HG02623 (cell line): ENCODE measurements around the gene ALX4.

Experiments used
- ATAC-seq: cut with Tn5 transposase; IDR thresholded peaks from one replicate; pipeline ENCODE4 v1.9.1; 2021; ENCODE audit warnings: moderate library complexity; ENCODE audit not compliant: unreplicated experiment

The ALX4 gene

DNA sequence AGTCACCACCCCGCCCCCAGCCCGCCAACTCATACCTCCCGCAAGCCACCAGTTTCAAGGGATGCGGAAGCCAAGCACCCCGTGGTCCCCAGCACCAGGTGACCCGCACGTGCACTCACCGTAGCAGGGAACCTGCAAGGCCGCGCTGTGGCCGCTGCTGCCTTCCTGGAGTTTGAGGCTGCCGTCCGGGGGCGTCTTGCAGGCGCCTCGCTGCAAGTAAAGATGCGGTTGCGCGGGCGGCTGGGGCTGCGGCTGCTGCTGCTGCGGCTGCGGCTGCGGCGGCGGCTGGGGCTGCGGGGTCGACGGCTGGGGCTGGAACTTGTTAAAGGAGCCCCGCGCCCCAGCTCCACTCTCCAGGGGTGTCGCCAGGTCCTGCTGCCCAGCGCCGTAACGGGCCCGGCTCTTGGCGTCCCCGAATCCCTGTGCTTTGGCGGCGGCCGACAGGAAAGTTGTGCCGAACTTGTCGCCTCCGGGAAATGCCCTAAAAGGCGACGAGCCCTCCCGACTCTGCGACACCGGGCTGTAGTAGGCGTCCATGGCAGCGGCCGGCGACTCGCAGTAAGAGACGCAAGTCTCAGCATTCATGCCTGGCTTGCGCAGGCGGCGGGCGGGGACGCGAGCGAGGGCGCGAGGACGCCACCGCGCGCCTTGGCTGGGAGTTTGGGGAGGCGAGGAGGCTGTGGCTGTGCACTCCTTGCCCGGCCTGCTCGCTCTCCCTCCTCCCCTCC, at the start of gene ALX4:
ALX4 (minus strand) TSS at position 662 of the 728 bp plus-strand sequence; CDS start at position 585, 77 bp downstream.
- no peak for ATAC-seq

DNA sequence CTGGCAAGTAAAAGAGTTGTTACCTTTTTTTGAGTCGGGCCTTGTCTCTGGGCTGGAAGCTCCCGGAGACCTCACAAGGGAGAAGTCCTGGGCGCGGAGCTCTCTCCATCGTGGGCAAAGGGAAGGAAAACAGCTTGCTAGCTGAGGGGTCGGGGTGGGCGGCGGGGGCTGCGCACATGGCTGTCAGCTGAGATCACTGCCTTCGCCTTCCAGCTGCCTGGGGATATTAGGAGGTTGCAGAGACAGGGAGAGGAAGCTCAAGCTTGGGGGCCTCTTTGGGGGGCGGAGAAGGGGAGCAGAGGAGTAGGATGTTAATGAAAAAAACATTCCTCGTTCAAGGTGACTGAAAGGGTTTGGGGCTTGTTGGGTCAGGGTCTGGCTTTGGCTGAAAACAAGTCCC, 49.2 kb upstream of the ALX4 start:
- ATAC-seq: no peak

DNA sequence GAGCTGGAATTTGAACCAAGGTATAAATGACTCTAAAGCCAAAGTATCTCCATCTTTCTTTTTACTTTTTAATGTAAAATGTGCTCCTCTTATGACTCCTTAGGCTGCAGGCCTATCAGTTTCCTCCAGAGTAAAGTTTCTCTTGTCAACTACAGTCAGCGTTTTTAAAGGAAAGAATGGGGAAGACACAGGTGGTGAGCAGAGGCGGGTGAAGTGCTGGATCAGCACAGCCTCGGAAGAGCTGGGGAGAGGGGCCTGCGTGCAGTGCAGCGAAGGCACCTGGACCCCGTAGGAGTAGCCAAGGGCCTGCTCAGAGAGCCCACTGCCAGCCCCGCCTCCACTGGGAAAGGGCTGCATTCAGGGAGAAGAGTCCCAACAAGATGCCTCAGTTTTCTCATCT, 48.8 kb upstream of the ALX4 start:
- ATAC-seq: no peak

DNA sequence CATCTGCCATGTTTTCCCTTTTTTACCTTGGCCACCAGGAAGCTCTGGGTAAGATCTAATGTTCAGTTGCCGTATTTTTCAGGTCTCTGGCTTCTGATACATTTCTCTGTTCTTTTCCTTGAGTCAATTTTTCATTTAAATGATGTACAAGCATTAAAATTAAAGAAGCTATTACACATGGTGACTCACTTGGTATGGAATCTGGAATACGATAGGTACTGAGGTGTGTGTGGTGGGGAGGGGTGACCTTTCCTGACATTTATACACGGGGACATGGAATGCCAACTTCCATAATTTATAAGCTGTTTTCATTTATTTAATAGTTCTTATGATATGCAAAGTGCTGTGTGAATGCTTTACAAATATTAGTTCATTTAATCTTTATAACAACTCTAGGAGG, 47.8 kb upstream of the ALX4 start:
- ATAC-seq: no peak

DNA sequence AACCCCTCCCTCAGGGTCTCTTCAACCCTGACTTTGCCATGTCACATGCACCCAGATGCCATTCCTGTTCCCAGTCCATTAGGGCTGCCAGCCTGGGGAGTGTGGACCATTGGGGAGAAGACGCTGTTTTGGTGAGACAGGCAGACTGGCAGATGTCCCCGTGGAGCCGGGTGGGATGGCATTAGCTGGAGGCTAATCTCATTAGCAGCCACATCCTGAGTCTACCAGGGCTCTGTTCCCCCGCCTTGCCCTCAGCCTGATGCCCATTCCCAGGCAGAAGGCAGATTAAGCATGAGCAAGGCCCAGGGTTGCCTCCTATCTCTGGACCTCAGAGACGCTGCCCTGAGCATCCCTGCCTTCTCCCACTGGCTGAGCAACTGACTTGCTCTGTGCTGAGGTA, 46.4 kb upstream of the ALX4 start:
- no peak for ATAC-seq

DNA sequence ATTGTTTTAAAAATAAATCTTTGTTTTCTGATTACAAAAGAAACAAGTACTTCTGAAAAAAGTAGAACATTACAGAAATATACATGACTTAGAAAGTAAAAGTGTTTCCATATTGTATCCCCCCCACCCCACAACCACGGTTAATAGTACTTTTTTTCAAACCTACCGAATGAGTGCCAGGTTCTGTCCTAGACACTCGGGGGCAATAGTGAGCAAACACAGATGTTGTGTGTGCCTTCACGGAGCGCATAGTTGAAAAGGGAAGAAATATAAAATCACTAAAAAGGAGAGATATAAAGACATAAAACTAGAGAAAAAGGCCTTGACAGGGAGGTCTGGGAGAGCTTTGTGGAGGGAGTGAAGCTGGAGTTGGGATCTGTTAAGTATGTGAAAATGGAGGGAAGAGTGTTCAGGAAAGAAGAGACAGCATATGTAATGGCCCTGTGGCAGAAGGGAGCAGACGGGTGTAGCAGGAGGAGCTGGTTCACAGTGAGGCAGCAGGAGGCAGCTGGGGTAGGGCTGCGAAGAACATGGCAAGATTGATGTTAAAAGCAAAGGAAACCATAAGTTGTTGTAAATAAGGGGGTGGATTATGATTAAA, 42.1 kb upstream of the ALX4 start:
- no peak for ATAC-seq

DNA sequence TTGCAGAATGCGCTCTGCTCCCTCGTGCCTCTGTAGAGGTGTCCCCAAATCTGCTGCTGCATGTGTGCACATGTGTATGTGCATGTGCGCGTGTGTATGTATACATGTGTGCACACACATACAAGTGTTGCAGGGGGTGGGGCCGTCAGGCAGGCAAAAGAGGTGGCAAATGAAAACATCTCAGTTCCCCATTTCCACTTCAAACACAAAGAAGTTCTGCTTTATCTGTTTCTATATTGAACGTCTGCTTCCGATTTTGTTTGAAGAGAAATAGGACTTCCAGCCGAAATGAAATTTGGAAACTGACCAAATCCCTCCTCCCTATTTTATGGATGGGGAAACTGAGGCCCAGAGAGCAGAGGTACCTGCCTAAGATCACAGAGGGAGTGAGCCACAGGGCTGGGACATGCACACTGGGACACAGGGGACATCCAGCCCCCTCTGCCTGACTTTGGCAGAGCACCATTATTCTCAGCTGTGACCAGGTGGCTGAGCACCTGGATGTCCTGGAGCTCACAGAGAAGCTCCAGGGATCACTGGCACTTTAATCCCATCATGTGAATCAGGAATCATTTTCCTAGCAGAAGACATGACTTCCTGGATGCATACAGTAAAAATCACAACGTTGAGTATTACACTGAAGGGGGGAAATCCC, 41.2 kb upstream of the ALX4 start:
- ATAC-seq: peak; percentile 83

DNA sequence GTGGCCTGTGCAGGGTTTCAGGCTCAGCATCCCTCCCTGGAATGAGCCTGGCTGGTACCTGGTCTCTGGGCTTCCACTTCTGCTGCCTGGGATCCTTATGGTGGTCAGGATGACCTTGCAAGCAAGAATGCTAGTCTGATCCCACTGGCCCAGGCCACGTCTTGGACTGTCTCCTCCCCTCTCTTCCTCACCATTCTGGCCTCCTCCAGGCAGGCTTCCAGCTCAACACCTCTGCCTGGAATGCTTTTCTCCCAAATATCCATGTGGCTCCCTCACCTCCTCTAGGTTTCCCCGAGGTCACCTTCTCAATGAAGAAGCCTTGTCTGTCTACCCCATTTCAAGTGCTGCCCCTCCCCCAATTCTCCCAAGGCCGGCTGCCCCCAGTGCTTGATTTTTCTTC, 39.4 kb upstream of the ALX4 start:
- no peak for ATAC-seq

DNA sequence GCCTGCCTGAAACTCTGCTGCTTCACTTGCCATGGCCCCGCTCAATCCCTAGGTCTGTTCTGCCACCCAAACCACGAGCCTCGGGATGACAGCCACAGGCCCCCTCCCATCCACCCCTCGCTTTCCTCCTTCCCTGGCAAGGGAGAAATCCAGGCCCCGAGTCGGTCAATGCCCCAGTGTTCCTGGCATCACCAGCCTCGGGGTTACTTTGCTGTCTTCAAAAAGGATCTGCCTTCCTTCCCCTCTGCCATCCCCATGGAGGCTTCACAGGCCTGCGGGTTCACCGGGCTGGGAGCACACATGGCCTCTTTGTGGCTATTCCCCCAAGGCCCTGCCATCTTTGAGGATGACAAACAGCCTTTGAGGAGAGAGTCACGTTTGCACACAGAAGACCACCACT, 38.8 kb upstream of the ALX4 start:
- no peak for ATAC-seq

DNA sequence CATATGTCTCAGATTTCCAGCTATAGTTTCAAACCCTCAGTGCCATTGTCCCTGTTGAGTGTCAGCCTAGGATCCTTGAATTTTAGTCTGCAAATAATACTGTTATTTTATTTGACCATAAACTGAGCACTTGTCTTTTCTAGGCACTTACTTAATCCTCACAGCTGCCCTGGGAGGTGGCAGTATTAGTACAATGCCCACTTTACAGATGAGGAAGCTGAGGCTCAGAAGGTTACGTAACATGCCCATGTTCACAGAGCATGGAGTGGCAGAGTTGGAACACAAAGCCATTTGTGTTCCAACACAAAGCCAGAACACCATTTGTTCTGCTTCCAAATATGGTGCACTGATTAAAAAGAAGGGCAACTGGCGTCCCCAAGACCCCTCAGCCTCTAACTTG, 38.2 kb upstream of the ALX4 start:
- ATAC-seq: no peak

DNA sequence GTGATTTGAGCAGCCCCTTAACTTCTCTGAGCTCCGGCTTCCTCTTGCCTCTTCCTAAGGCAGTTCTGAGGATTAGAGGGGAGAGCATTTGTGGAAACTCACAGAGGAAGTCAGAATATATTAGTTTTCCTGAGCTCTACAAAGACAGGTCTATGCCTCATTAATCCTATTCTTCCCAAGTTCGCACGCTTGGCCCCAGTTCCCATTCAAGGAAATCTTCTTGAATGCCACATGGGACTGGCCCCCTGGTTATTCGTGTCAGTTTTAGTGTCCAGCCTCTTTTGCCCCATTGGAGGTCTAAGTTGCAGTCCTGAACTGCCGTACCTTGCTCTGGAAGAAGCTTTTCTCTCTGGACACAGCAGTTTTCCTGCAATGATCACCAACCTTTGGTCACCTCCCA, 37.6 kb upstream of the ALX4 start:
- no peak for ATAC-seq

DNA sequence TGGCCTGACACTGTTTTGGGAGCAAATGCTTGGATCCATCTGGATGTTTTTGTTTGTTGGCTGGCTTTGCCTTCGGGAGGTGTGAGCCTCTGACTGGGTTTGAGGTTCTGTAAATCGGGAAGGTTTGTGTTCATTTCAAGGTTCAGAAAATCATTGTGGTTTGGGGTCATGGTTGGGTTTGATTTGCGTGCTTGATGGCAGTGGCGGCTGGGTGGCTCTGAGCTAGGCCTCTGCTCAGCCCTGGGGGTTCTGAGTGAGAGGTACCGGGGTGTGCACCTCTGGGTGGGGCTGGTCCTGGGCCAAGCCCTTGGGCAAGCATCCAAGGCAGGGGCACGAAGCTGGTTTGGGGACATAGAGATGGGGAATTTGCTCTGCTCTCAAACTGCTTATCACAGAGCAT, 37.0 kb upstream of the ALX4 start:
- no peak for ATAC-seq

DNA sequence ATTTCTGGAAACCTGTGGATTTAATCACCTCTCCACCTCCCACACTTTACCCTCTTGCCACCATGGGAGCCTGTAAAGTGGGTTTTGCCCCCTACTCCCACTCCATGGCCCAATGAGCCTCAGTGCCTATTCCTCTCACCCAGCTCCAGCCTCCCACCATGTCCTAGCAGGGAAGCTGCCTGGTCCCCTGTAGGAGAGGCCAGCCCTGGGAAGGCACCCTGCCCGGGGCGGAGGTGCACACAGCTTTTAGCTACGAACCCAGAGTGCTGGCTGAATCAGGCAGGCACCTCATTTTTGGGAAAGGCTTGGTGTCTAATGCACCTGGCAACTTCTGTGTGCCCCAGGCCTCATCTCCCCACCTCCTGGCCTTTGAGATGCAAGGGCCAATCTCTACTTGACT, 35.8 kb upstream of the ALX4 start:
- ATAC-seq: no peak

DNA sequence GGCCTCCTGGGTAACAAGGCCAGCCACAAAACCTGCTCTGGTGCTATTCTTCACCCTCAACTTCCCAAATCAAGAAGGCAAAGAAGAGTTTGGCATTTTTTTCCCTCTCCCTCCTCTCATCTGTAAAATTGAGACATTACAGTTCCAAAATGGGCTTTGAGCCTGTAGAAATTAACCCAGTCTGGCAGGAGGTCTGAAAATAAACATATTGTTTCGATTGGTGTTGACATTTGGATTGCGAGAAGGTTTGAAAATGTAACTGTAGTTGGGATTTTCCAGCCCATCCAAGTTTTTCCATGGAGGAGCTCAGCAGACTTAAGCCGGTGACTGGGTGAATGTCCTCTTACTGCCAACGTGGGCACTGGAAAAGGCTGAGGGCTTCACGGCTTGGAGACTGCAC, 35.0 kb upstream of the ALX4 start:
- ATAC-seq: no peak

DNA sequence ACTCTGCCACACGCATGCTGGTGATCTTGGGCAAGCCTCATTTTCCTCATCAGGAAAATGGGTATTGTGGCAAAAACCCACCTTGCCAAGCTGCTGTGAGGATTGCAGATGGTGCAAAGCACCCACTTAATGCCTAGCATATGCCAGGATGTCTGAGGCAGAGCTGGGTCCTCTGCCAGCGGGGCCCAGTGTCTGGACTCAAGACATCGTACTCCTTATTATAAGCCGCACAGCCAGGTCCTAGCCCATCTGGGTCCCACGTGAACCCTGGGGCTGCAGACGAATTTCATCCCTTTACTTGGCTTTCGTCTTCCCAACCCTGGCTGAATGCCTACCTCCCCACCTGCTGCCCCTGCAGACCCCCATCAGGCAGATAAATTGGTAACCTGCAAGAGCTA, 34.5 kb upstream of the ALX4 start:
- no peak for ATAC-seq

DNA sequence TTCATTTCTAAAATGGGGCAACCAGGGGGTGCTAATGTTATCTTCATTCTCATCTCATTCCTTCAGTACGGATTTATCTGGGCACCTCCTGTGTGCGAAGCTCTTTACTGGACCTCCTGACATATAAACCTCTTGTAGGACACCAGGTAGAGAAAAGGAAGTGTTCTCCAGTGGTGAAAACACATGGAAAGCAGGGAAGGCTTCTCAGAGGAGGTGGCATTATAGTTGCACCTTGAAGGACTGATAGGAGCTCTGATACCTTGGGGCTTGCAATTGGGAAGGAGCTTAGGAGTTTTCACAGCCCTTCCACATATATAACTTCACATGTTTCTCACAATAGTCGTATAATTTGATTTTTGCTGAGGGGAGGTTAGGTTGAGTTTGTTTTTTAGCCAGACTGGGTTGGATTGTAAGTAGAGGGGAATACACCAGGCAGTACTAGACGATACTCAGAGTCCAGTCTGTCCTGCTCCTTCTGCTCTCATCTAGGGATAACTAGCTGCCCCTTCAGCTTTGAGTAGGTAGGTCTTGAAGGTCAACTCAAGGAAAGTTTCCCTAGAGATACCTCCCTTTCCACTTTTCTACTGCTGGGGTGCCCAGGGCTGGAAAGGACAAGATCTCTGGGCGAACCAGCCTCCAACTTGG, 34.0 kb upstream of the ALX4 start:
- no peak for ATAC-seq

DNA sequence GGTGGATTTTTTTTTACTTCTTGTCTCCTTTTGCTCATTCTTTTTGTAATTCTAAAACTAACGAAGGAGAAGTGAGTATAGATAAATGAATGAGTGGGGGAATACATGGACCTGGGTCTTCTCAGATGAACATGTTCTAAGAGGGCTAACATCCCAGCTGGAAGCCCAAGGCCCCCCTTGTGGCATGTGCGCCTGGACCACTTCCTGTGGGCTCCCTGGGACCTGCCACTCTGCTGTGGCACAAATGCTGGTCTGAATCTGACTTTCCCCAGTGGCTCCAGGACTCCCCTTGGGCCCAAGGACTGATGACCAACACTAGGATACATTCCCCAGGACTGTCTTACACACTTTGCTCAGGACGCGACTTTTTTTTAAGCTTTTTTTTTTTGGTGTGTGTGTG, 32.7 kb upstream of the ALX4 start:
- ATAC-seq: no peak

DNA sequence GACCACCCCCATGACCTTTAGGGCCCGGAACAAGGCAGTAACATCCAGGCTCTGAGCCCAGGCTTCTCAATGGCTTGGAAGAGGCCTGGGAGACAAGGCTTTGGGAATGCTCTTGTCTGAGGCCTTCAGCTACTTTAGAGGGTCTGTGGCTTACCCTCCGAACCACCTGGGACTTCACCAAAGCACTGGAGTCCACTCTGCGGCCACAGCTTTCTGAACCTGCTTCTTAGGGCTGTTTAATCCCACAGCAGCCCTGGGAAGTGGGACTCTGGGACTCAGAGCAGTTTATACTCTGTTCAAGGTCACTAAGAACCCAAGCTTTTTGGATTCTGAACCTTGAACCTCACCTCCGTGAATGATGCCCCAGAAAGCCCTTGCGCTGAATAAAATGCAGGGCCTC, 30.7 kb upstream of the ALX4 start:
- no peak for ATAC-seq

DNA sequence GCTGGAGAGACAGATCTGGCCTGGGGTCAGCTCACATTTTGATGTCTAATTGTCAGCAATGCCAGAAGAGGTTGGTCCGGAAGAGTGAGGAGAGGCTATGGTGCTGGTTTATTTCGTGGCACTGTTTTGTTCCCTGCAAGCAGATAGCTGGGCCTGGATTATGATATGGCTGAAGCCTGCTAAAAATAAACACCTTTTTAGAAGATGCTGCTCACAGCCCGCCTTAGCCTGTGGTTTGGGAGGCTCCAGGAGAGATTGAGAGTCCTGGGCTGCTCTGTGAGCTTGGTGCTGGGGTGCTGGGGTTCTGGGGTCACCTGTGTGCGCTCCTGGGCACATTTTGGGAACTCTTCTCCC, 29.6 kb upstream of the ALX4 start:
- ATAC-seq: no peak

DNA sequence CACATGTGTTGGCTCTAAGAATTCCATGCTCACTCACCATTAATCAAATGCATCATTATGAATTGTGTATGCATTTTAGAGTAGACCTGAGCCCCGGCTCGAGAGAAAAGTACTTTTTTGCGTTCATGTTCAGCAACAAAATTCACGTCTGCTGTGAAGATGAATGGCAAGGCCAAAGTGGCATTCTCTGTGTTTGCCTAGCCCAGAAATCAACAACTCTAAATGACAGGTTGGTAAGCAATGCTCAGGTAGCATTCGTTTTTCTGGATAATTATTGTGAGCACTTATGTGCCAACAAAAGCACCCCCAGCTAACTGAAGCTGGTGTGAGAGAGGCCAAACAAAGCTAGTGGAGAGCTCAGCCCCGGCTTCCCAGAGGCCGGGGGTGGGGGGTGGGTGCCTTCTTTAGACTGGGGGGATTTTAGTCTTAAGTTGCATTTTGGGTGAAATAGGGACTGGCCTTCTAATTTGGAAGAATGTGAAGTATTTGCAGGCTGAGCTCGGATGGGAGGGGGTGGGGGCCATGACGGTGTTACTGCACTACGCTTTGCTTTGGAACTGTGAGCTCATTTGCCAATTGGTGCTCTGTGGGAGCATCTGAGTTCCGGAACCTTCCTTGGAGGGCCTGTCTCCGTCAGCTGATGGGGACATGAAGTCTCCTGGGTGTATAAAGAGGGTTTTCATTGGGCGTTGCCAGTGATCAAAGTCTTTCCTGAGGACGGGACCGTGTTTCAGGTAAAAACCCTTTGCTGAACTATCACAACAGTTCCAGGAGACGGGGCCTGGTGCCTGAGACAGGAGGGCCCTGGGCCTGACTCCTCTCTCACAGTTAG, 29.0 kb upstream of the ALX4 start:
- ATAC-seq: no peak

DNA sequence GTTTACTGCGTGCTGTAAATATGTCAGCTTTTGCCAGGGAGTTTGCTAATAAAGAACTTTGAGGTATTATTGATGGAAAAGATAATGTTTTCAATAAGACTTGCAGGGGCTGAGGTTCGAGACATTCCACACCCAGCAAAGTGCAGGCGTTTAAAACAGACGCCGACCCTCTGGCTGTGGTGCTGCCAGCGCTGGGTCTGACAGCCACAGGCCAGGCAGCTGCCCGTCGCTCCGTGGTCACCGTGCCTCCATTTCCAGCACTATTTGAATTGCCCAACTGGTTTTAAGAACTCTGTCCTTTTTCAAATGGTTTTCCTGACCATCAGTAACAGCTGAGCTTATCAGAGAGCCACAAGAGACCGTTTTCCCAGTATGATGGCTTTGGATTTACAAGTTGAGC, 28.1 kb upstream of the ALX4 start:
- no peak for ATAC-seq
